IPS-15b (cell line): ENCODE results near the gene TTYH2.

Source experiments
- H3K27me3 ChIP-seq: one replicate; pipeline ENCODE4 v1.6.1; 2013; ENCODE audit warnings: low read length; ENCODE audit not compliant: control insufficient read depth, insufficient read depth
- H3K36me3 ChIP-seq: one replicate; pipeline ENCODE4 v1.6.1; 2013; ENCODE audit warnings: low read length; ENCODE audit not compliant: control insufficient read depth, insufficient read depth
- H3K4me1 ChIP-seq: one replicate; pipeline ENCODE4 v1.6.1; 2013; ENCODE audit warnings: mild to moderate bottlenecking, low read length; ENCODE audit not compliant: control insufficient read depth, insufficient read depth
- H3K4me3 ChIP-seq: one replicate; pipeline ENCODE4 v1.5.1; 2013; ENCODE audit warnings: low read depth, low read length
- H3K9ac ChIP-seq: one replicate; pipeline ENCODE4 v1.6.1; 2013; ENCODE audit warnings: low read depth, mild to moderate bottlenecking, low read length
- H3K9me3 ChIP-seq: one replicate; pipeline ENCODE4 v1.6.1; 2013; ENCODE audit warnings: mild to moderate bottlenecking, low read length; ENCODE audit not compliant: control insufficient read depth, insufficient read depth

Gene TTYH2

DNA sequence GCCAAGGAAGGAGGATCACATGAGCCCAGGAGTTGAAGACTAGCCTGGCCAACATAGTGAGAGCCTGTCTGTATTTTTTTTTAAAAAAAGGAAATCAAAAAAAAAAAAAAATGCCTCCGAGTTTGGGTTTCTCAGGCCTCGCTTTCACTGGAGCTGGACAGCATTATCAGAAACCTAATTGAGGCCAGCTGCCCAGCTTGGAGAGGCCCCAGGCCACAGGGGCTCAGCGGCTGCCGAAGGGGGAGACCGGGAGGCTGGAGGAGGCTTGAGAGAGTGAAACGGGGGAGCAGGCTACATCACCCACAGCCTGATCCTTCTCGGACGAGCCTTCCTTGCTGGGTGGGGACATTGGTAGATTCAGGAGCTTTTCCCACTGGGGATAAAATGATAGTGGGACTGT, 5.1 kb downstream of the TTYH2 start:
- H3K27me3 ChIP-seq = peaks cover 5% of the 10 kb centered on the region
- H3K36me3 ChIP-seq = no peaks in the 10 kb centered on the region
- H3K4me1 ChIP-seq = no peaks in the 10 kb centered on the region
- no peak overlapping the region for H3K4me3 ChIP-seq
- no peaks in the 10 kb centered on the region for H3K9me3 ChIP-seq
- H3K9ac ChIP-seq = no peak overlapping the region

DNA sequence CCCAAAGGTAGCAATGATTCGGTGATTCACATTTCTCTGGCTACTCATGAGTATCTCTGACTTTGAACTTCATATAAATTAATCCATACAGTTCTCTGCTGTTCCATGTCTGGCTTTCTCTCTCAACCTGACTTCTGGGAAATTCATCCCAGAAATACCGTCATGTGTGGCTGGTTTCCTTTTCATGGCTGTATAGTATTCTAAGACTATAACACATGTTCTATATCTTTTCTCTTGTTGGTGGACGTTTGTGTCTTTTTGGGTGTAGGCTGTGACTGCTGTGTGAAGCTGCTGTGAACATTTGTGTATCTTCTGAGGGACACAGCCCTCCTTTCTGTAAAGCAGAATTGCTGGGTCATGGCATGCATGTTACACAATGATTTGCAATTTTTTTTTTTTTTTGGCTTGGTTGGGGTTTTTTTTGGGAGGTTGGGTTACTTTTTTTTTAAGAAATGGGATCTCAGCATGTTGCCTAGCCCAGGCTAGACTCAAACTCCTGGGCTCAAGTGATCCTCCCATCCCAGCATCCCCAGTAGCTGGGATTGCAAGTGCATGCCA, 6.3 kb downstream of the TTYH2 start:
- H3K9me3 ChIP-seq = no peaks in the 10 kb centered on the region
- H3K27me3 ChIP-seq = no peaks in the 10 kb centered on the region
- no peak overlapping the region for H3K4me3 ChIP-seq
- no peak overlapping the region for H3K9ac ChIP-seq
- peaks cover 7% of the 10 kb centered on the region for H3K36me3 ChIP-seq
- H3K4me1 ChIP-seq = no peaks in the 10 kb centered on the region

DNA sequence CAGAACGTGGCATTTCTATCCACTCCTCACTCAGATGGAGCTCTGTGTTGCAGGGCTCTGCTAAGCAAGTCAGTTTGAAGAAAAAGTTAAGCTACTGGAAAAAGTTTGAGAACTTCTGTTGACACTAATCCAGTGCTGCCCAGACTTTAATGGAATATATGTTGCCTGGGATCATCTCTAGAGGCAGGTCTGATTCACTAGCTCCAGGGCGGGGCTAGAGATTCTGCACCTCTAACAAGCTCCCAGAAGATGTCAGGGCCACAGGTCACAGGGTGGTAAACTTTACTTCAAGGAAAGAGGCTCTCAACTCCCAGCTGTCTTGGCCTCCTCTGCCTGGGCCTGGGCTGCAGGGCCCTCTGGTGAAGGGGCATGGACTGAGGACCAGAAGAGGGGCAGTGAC, 6.8 kb downstream of the TTYH2 start:
- H3K4me1 ChIP-seq = no peaks in the 10 kb centered on the region
- H3K9me3 ChIP-seq = no peaks in the 10 kb centered on the region
- no peaks in the 10 kb centered on the region for H3K27me3 ChIP-seq
- no peak overlapping the region for H3K9ac ChIP-seq
- peaks cover 7% of the 10 kb centered on the region for H3K36me3 ChIP-seq
- no peak overlapping the region for H3K4me3 ChIP-seq

DNA sequence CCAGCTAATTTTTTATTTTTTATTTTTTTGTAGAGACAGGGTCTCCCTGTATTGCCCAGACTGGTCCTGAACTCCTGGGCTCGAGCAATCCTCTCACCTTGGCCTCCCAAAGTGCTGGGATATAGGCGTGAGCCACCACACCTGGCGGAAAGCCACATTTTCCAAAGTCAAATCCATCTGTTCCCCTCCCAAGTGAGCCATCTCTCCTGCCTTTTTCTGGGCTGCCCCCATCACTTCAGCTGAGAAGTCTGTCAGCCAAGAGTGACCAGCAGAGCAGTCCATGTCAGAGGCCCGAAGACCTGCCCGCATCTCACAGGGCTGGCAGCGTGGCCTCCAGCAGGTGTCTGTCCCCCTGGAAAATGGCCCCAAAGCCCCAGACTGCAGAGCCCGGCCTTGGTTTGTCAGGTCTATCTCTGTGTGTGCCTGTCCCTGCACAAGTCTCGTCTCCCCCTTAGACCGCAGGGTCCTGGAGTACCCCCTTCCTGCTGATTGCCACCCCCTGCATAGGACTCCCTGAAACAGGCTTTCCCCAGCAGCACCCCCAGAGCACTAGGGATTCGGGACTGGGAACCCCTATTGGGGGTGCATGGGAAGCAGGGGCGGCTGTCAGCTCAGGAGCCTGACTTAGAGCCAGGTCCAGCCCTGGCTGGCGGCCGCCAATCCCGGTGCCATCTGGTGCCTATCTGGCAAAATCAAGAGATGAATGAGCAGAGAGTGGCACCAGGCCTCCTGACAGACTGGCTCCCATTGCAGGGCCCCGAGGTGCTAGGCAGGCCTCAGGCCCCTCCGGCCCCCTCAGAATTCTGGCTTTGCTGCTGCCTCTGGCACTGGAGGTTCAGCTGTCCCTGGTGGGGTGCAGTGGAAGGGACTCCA, 7.8 kb downstream of the TTYH2 start:
- no peaks in the 10 kb centered on the region for H3K27me3 ChIP-seq
- no peak overlapping the region for H3K9ac ChIP-seq

DNA sequence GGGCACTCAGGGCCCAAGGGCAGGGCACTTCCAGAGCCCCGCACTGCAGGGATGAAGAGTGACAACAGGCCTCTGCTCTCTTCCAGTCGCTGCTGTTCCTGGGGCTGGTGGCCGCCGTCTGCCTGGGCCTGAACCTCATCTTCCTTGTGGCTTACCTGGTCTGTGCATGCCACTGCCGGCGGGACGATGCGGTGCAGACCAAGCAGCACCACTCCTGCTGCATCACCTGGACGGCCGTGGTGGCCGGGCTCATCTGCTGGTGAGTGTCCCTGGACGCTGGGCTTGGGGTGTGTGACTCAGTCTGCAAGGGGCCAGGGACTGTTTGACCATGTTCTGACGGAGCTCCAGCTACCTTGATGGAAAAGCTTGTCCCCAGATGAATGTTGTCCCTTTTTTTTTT, 9.0 kb downstream of the TTYH2 start:
- no peak overlapping the region for H3K4me3 ChIP-seq
- H3K4me1 ChIP-seq = no peaks in the 10 kb centered on the region
- no peaks in the 10 kb centered on the region for H3K9me3 ChIP-seq
- H3K27me3 ChIP-seq = no peaks in the 10 kb centered on the region
- peaks cover 12% of the 10 kb centered on the region for H3K36me3 ChIP-seq
- no peak overlapping the region for H3K9ac ChIP-seq

More for the DNA sequence above, 7.8 kb downstream of the TTYH2 start:
- Histone ChIP-seq H3K4me3 (no peak overlapping the region), H3K36me3 (peaks cover 12% of the 10 kb centered on the region), H3K9me3 (no peaks in the 10 kb centered on the region), H3K4me1 (no peaks in the 10 kb centered on the region)

DNA sequence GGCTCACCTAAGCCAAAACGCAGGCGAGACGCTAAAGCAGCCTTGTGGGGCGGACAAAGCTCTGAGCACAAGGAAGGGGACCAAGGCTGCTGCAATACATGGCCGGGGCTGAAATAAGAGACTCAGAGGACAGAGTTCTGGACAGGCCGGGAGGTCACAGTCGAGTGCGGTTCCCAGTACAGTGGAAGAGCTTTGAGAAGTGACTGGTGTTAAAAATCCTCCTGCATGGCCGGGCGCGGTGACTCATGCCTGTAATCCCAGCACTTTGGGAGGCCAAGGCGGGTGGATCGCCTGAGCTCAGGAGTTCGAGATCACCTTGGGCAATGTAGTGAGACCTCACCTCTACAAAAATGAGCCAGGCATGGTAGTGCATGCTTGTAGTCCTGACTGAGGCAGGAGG, 10.5 kb downstream of the TTYH2 start:
- Histone ChIP-seq H3K9me3 (no peaks in the 10 kb centered on the region), H3K36me3 (peaks cover 12% of the 10 kb centered on the region), H3K27me3 (no peaks in the 10 kb centered on the region), H3K9ac (no peak overlapping the region), H3K4me3 (no peak overlapping the region), H3K4me1 (no peaks in the 10 kb centered on the region)

DNA sequence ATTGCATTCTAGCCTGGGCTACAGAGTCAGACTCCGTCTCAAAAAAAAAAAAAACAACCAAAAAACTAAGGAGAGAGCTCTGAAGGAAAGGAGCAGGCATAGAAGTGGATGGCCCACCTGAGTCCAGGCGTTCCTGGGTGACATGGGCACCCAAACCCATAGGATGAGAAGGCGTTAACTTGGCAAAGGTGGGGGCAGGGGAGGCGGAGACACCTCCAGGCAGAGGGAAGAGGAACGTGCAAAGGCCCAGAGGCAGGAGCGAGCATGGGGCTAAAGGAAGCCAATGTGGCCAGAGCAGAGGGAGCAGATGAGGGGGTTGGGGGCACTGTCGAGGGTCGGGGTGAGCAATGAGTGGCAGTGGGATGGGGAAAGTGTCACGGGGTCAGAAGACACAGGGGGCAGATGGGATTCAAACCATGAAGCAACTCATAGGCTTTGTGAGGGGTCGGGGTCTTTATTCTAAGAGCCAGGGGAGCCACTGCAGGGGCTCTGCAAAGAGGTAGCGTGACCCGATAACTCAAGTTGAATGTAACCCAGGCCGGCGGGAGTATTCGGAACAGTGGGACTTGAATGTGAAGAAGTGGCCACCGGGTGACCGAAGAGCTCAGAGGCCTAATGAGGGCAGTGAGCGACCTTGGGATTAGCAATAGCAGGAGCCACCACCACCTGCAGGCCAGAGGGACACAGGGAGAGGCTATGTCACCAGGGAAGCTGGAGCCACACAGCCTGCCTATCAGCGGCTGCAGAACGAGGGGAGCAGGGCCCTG, 11.8 kb downstream of the TTYH2 start:
- H3K4me3 ChIP-seq = no peak overlapping the region
- H3K27me3 ChIP-seq = no peaks in the 10 kb centered on the region
- H3K9ac ChIP-seq = no peak overlapping the region
- no peaks in the 10 kb centered on the region for H3K4me1 ChIP-seq
- H3K9me3 ChIP-seq = no peaks in the 10 kb centered on the region
- peaks cover 12% of the 10 kb centered on the region for H3K36me3 ChIP-seq

DNA sequence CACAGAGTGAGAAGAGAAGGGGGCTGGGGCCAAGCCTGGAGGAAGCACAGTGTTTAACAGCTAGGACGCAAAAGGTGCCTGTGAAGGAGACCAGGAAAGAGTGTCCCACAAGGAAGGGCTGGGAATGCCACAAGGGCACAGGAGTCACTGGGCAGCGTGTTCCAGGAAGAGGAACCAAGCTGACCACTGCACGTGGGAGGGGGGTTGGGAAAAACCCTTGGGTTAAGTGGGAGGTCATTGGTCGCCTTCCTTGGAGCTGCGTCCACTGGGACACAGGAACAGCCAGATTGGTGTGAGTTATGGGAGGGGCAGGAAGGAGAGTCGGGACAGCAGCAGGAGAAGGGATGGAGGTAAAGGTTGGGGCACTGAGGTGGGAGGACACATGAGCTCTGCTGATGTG, 12.9 kb downstream of the TTYH2 start:
- H3K4me3 ChIP-seq = no peak overlapping the region
- H3K9me3 ChIP-seq = no peaks in the 10 kb centered on the region
- H3K36me3 ChIP-seq = peaks cover 12% of the 10 kb centered on the region
- no peaks in the 10 kb centered on the region for H3K4me1 ChIP-seq
- H3K27me3 ChIP-seq = no peaks in the 10 kb centered on the region
- H3K9ac ChIP-seq = no peak overlapping the region

DNA sequence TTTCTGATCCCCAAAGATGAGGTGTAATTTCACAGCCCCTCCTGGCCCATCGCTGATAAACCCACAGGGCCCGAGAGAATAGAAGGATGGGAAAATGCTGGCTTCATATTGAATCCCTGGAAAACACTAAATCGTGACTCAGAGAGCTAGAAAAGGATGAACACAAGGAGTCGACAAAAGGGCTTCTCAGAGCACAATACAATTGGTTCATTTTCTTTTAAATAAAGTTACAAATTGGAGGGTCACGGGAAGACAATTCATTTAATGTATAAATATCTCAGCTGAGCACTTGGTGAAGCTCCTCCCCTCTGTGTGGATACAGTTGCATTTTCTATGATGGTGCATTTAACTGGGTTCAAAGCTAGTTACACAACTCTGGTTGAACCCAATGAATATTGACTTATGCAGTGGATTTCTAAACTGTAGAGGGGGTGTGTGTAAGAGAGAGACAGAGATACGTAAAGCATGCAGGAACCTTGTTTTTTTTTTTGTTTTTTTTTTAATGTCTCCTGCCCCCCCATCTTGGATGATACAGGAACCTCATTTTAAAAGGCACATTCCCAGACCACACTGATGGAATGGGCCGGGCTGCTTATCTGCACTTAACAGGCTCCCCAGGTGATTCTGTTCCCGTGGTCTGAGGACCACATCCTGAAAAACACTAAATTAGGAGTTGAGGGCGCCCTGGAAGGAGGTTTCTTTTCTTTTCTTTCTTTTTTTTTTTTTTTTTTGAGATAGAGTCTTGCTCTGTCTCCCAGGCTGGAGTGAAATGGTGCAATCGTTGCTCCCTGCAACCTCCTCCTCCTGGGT, 14.1 kb downstream of the TTYH2 start:
- H3K27me3 ChIP-seq = no peaks in the 10 kb centered on the region
- H3K9ac ChIP-seq = no peak overlapping the region
- H3K9me3 ChIP-seq = no peaks in the 10 kb centered on the region
- H3K4me3 ChIP-seq = no peak overlapping the region
- no peaks in the 10 kb centered on the region for H3K4me1 ChIP-seq
- peaks cover 14% of the 10 kb centered on the region for H3K36me3 ChIP-seq

DNA sequence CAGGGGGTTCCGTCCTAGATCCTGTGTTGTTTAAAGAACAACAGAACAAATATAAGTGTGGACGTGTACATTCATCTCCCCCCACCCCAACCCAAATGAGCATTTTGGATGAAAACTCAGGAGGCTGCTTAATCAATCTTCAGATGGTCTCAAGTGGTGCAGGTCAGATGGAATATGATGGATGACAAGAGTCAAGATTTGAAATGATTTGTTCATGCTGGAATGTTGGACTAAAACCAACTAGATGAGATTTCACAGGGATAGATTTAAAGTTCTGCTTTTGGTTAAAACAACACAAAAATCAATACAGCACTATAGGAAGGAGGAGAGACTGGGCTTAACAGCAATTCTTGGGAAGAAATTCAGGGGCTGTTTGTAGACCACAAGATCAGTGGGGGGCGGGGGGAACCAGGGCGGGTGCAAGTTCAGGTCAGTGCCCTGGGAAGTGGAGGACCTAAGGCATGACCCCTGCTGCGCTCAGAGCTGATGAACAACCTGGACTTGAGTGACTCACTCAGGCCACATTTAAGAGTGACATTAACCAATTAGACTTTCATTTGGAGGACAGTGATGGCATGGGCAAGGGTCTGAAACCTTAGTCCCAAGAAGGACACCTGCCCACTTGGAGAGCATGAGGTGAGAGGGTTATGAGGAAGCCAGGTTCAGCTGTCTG, 15.1 kb downstream of the TTYH2 start:
- Histone ChIP-seq H3K4me3 (no peak overlapping the region), H3K9ac (no peak overlapping the region), H3K4me1 (no peaks in the 10 kb centered on the region), H3K9me3 (no peaks in the 10 kb centered on the region), H3K36me3 (peaks cover 15% of the 10 kb centered on the region), H3K27me3 (no peaks in the 10 kb centered on the region)

DNA sequence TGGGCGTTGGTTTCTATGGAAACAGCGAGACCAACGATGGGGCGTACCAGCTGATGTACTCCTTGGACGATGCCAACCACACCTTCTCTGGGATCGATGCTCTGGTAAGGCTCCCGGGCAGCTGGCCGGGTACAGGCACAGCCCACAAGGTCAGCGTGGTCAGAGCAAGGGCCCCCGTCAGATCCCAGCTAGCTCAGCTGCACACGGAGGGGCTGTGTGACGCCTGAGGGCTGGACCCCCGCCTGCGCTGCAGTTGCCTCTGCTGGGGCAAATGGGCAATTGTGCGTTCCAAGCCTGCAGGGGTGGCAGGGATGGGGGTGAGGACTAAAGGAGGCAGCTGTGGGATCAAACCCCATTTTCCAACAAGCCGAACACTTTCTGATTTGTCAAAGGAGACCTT, 17.5 kb downstream of the TTYH2 start:
- Histone ChIP-seq H3K27me3 (no peaks in the 10 kb centered on the region), H3K4me1 (no peaks in the 10 kb centered on the region), H3K9ac (no peak overlapping the region), H3K36me3 (peaks cover 6% of the 10 kb centered on the region), H3K9me3 (no peaks in the 10 kb centered on the region), H3K4me3 (no peak overlapping the region)
